GM21515 (cell line): ENCODE data around the gene HOXC5.

ENCODE experiments used
- ATAC-seq: cut with Tn5 transposase; IDR thresholded peaks from one replicate; pipeline ENCODE4 v1.9.1; 2021; ENCODE audit not compliant: unreplicated experiment

The HOXC5 gene

GRCh38 chr12:54032627-54033100 is at the start of gene HOXC5:
HOXC5 (plus strand) TSS chr12:54033050; CDS start chr12:54033123, 73 bp downstream.
- ATAC-seq: no peak

- ATAC-seq: no peak
Measured at GRCh38 chr12:53983568-53983949, 49.3 kb upstream of the HOXC5 start.

GRCh38 chr12:53983950-53984572 is 48.8 kb upstream of the HOXC5 start:
- ATAC-seq: no peak

GRCh38 chr12:53984901-53985691 is 47.8 kb upstream of the HOXC5 start, which contains the start of gene HOXC10:
HOXC10 (plus strand) TSS chr12:53985146; CDS start chr12:53985260, 114 bp downstream.
- no peak for ATAC-seq

GRCh38 chr12:53985692-53985993 is 47.2 kb upstream of the HOXC5 start:
- ATAC-seq: no peak

GRCh38 chr12:53985994-53986685 is 46.7 kb upstream of the HOXC5 start:
- ATAC-seq: no peak

- no peak for ATAC-seq
Measured at GRCh38 chr12:53986686-53987483, 46.0 kb upstream of the HOXC5 start.

- no peak for ATAC-seq
Measured at GRCh38 chr12:53987787-53988230, 45.0 kb upstream of the HOXC5 start.

- ATAC-seq: no peak
Measured at GRCh38 chr12:53988541-53989226, 44.2 kb upstream of the HOXC5 start.

- ATAC-seq: no peak
Measured at GRCh38 chr12:53989227-53990113, 43.4 kb upstream of the HOXC5 start.

- no peak for ATAC-seq
Measured at GRCh38 chr12:53990311-53991076, 42.4 kb upstream of the HOXC5 start.

- no peak for ATAC-seq
Measured at GRCh38 chr12:53991077-53991460, 41.8 kb upstream of the HOXC5 start.

- ATAC-seq: no peak
Measured at GRCh38 chr12:53992377-53992889, 40.4 kb upstream of the HOXC5 start.

- no peak for ATAC-seq
Measured at GRCh38 chr12:53993162-53994008, 39.5 kb upstream of the HOXC5 start.

- no peak for ATAC-seq
Measured at GRCh38 chr12:53994009-53994263, 38.9 kb upstream of the HOXC5 start.

- ATAC-seq: no peak
Measured at GRCh38 chr12:53994264-53995001, 38.4 kb upstream of the HOXC5 start.

GRCh38 chr12:53995002-53995377 is 37.9 kb upstream of the HOXC5 start:
- ATAC-seq: no peak
